ENCODE data around the gene ABRACL.

ABRACL gene

GRCh38 chr6:139050770-139051313, 22.3 kb downstream of the ABRACL start:
- Histone ChIP-seq H3K4me1 (ENCODE audit: control insufficient read depth in 2 of 2, insufficient read depth in 2 of 2, low read length in 2 of 2) (no peaks in the 10 kb centered on the region), H3K4me3 (ENCODE audit: low read length in 2 of 2) (no peak overlapping the region), H3K36me3 (ENCODE audit: control insufficient read depth in 2 of 2, insufficient read depth in 2 of 2, low read length in 2 of 2) (no peaks in the 10 kb centered on the region), H3K9ac (ENCODE audit: low read depth in 1 of 2, low read length in 2 of 2) (no peak overlapping the region), H3K9me3 (ENCODE audit: control insufficient read depth in 2 of 2, low read length in 2 of 2) (no peaks in the 10 kb centered on the region), H3K27me3 (ENCODE audit: control insufficient read depth in 2 of 2, insufficient read depth in 2 of 2, low read length in 2 of 2) (no peaks in the 10 kb centered on the region), H3K27ac (ENCODE audit: low read depth in 2 of 2, low read length in 2 of 2) (no peak overlapping the region)

GRCh38 chr6:139051396-139052060, 23.0 kb downstream of the ABRACL start:
- Histone ChIP-seq H3K9ac (ENCODE audit: low read depth in 1 of 2, low read length in 2 of 2) (no peak overlapping the region), H3K36me3 (ENCODE audit: control insufficient read depth in 2 of 2, insufficient read depth in 2 of 2, low read length in 2 of 2) (no peaks in the 10 kb centered on the region), H3K27me3 (ENCODE audit: control insufficient read depth in 2 of 2, insufficient read depth in 2 of 2, low read length in 2 of 2) (no peaks in the 10 kb centered on the region), H3K4me1 (ENCODE audit: control insufficient read depth in 2 of 2, insufficient read depth in 2 of 2, low read length in 2 of 2) (no peaks in the 10 kb centered on the region), H3K9me3 (ENCODE audit: control insufficient read depth in 2 of 2, low read length in 2 of 2) (no peaks in the 10 kb centered on the region), H3K4me3 (ENCODE audit: low read length in 2 of 2) (no peak overlapping the region), H3K27ac (ENCODE audit: low read depth in 2 of 2, low read length in 2 of 2) (no peak overlapping the region)

- no peak overlapping the region for H3K27ac ChIP-seq (ENCODE audit: low read depth in 2 of 2, low read length in 2 of 2)
- H3K9ac ChIP-seq (ENCODE audit: low read depth in 1 of 2, low read length in 2 of 2): no peak overlapping the region
- no peak overlapping the region for H3K4me3 ChIP-seq (ENCODE audit: low read length in 2 of 2)
- no peaks in the 10 kb centered on the region for H3K36me3 ChIP-seq (ENCODE audit: control insufficient read depth in 2 of 2, insufficient read depth in 2 of 2, low read length in 2 of 2)
- no peaks in the 10 kb centered on the region for H3K27me3 ChIP-seq (ENCODE audit: control insufficient read depth in 2 of 2, insufficient read depth in 2 of 2, low read length in 2 of 2)
- no peaks in the 10 kb centered on the region for H3K4me1 ChIP-seq (ENCODE audit: control insufficient read depth in 2 of 2, insufficient read depth in 2 of 2, low read length in 2 of 2)
- no peaks in the 10 kb centered on the region for H3K9me3 ChIP-seq (ENCODE audit: control insufficient read depth in 2 of 2, low read length in 2 of 2)
These were observed 24.8 kb downstream of the ABRACL start for GRCh38 chr6:139053382-139053781.

- no peaks in the 10 kb centered on the region for H3K27me3 ChIP-seq (ENCODE audit: control insufficient read depth in 2 of 2, insufficient read depth in 2 of 2, low read length in 2 of 2)
- H3K4me1 ChIP-seq (ENCODE audit: control insufficient read depth in 2 of 2, insufficient read depth in 2 of 2, low read length in 2 of 2): no peaks in the 10 kb centered on the region
- no peak overlapping the region for H3K4me3 ChIP-seq (ENCODE audit: low read length in 2 of 2)
- H3K9ac ChIP-seq (ENCODE audit: low read depth in 1 of 2, low read length in 2 of 2): no peak overlapping the region
- no peak overlapping the region for H3K27ac ChIP-seq (ENCODE audit: low read depth in 2 of 2, low read length in 2 of 2)
- H3K36me3 ChIP-seq (ENCODE audit: control insufficient read depth in 2 of 2, insufficient read depth in 2 of 2, low read length in 2 of 2): no peaks in the 10 kb centered on the region
- no peaks in the 10 kb centered on the region for H3K9me3 ChIP-seq (ENCODE audit: control insufficient read depth in 2 of 2, low read length in 2 of 2)
These were observed 25.5 kb downstream of the ABRACL start for GRCh38 chr6:139054001-139054400.

GRCh38 chr6:139055709-139056108, 27.2 kb downstream of the ABRACL start:
- no peaks in the 10 kb centered on the region for H3K9me3 ChIP-seq (ENCODE audit: control insufficient read depth in 2 of 2, low read length in 2 of 2)
- no peaks in the 10 kb centered on the region for H3K27me3 ChIP-seq (ENCODE audit: control insufficient read depth in 2 of 2, insufficient read depth in 2 of 2, low read length in 2 of 2)
- H3K4me3 ChIP-seq (ENCODE audit: low read length in 2 of 2): no peak overlapping the region
- no peak overlapping the region for H3K9ac ChIP-seq (ENCODE audit: low read depth in 1 of 2, low read length in 2 of 2)
- no peaks in the 10 kb centered on the region for H3K36me3 ChIP-seq (ENCODE audit: control insufficient read depth in 2 of 2, insufficient read depth in 2 of 2, low read length in 2 of 2)
- H3K27ac ChIP-seq (ENCODE audit: low read depth in 2 of 2, low read length in 2 of 2): no peak overlapping the region
- no peaks in the 10 kb centered on the region for H3K4me1 ChIP-seq (ENCODE audit: control insufficient read depth in 2 of 2, insufficient read depth in 2 of 2, low read length in 2 of 2)

GRCh38 chr6:139058029-139058428, 29.5 kb downstream of the ABRACL start:
- H3K9me3 ChIP-seq (ENCODE audit: control insufficient read depth in 2 of 2, low read length in 2 of 2): no peaks in the 10 kb centered on the region
- no peaks in the 10 kb centered on the region for H3K27me3 ChIP-seq (ENCODE audit: control insufficient read depth in 2 of 2, insufficient read depth in 2 of 2, low read length in 2 of 2)
- no peak overlapping the region for H3K9ac ChIP-seq (ENCODE audit: low read depth in 1 of 2, low read length in 2 of 2)
- H3K4me3 ChIP-seq (ENCODE audit: low read length in 2 of 2): no peak overlapping the region
- no peak overlapping the region for H3K27ac ChIP-seq (ENCODE audit: low read depth in 2 of 2, low read length in 2 of 2)
- H3K36me3 ChIP-seq (ENCODE audit: control insufficient read depth in 2 of 2, insufficient read depth in 2 of 2, low read length in 2 of 2): no peaks in the 10 kb centered on the region
- no peaks in the 10 kb centered on the region for H3K4me1 ChIP-seq (ENCODE audit: control insufficient read depth in 2 of 2, insufficient read depth in 2 of 2, low read length in 2 of 2)

- Histone ChIP-seq H3K27me3 (ENCODE audit: control insufficient read depth in 2 of 2, insufficient read depth in 2 of 2, low read length in 2 of 2) (no peaks in the 10 kb centered on the region), H3K27ac (ENCODE audit: low read depth in 2 of 2, low read length in 2 of 2) (no peak overlapping the region), H3K9ac (ENCODE audit: low read depth in 1 of 2, low read length in 2 of 2) (no peak overlapping the region), H3K4me3 (ENCODE audit: low read length in 2 of 2) (no peak overlapping the region), H3K9me3 (ENCODE audit: control insufficient read depth in 2 of 2, low read length in 2 of 2) (no peaks in the 10 kb centered on the region), H3K36me3 (ENCODE audit: control insufficient read depth in 2 of 2, insufficient read depth in 2 of 2, low read length in 2 of 2) (no peaks in the 10 kb centered on the region), H3K4me1 (ENCODE audit: control insufficient read depth in 2 of 2, insufficient read depth in 2 of 2, low read length in 2 of 2) (no peaks in the 10 kb centered on the region)
These were observed 31.8 kb downstream of the ABRACL start for GRCh38 chr6:139060332-139060731.

GRCh38 chr6:139062932-139063646, 34.5 kb downstream of the ABRACL start:
- H3K4me3 ChIP-seq (ENCODE audit: low read length in 2 of 2): no peak overlapping the region
- H3K9me3 ChIP-seq (ENCODE audit: control insufficient read depth in 2 of 2, low read length in 2 of 2): no peaks in the 10 kb centered on the region
- no peak overlapping the region for H3K9ac ChIP-seq (ENCODE audit: low read depth in 1 of 2, low read length in 2 of 2)
- H3K36me3 ChIP-seq (ENCODE audit: control insufficient read depth in 2 of 2, insufficient read depth in 2 of 2, low read length in 2 of 2): no peaks in the 10 kb centered on the region
- no peaks in the 10 kb centered on the region for H3K27me3 ChIP-seq (ENCODE audit: control insufficient read depth in 2 of 2, insufficient read depth in 2 of 2, low read length in 2 of 2)
- H3K27ac ChIP-seq (ENCODE audit: low read depth in 2 of 2, low read length in 2 of 2): no peak overlapping the region
- no peaks in the 10 kb centered on the region for H3K4me1 ChIP-seq (ENCODE audit: control insufficient read depth in 2 of 2, insufficient read depth in 2 of 2, low read length in 2 of 2)

- Histone ChIP-seq H3K4me3 (ENCODE audit: low read length in 2 of 2) (no peak overlapping the region), H3K9ac (ENCODE audit: low read depth in 1 of 2, low read length in 2 of 2) (no peak overlapping the region), H3K27me3 (ENCODE audit: control insufficient read depth in 2 of 2, insufficient read depth in 2 of 2, low read length in 2 of 2) (no peaks in the 10 kb centered on the region), H3K27ac (ENCODE audit: low read depth in 2 of 2, low read length in 2 of 2) (no peak overlapping the region), H3K9me3 (ENCODE audit: control insufficient read depth in 2 of 2, low read length in 2 of 2) (no peaks in the 10 kb centered on the region), H3K4me1 (ENCODE audit: control insufficient read depth in 2 of 2, insufficient read depth in 2 of 2, low read length in 2 of 2) (no peaks in the 10 kb centered on the region), H3K36me3 (ENCODE audit: control insufficient read depth in 2 of 2, insufficient read depth in 2 of 2, low read length in 2 of 2) (no peaks in the 10 kb centered on the region)
These were observed 36.6 kb downstream of the ABRACL start for GRCh38 chr6:139064981-139065665.

GRCh38 chr6:139066080-139066479, 37.5 kb downstream of the ABRACL start:
- Histone ChIP-seq H3K36me3 (ENCODE audit: control insufficient read depth in 2 of 2, insufficient read depth in 2 of 2, low read length in 2 of 2) (no peaks in the 10 kb centered on the region), H3K9ac (ENCODE audit: low read depth in 1 of 2, low read length in 2 of 2) (no peak overlapping the region), H3K27me3 (ENCODE audit: control insufficient read depth in 2 of 2, insufficient read depth in 2 of 2, low read length in 2 of 2) (no peaks in the 10 kb centered on the region), H3K4me1 (ENCODE audit: control insufficient read depth in 2 of 2, insufficient read depth in 2 of 2, low read length in 2 of 2) (no peaks in the 10 kb centered on the region), H3K9me3 (ENCODE audit: control insufficient read depth in 2 of 2, low read length in 2 of 2) (no peaks in the 10 kb centered on the region), H3K27ac (ENCODE audit: low read depth in 2 of 2, low read length in 2 of 2) (no peak overlapping the region), H3K4me3 (ENCODE audit: low read length in 2 of 2) (no peak overlapping the region)
